ENCODE data around the gene ADAP1.

ADAP1 gene

DNA sequence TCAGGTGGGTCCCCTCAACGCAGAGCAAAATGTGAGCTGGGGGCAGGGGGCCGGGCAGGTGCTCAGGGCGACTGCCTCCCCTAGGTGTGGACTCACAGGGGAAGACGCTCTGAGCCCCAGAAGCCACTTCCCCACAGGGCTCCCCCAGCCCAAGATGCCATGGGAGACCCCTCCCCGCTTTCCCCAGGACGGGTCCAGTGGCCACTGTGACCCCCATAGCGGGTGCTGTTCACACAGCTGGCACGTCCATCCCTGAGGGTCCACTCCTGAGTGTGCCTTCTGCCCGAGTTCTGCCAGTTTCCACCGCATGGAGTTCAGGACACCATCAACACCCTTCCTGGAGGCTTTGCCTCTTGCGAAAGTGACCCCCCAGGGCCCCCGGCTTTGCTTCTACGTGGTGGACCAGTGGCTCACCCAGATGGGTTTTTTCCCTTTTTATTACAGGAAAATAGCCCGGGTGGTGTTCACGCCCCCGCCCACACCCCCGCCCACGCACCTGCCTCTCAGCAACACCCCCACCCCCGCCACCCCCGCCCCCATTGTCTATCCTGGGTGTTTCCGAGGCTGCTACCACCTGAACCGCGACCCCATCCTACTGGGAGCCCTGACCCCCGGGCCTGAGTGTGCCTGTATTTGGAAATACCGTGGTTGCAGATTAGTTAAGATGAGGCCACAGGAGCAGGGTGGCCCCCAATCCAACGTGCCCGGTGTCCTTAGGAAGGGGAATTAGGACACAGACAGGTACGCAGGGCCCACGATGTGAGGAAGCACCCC, 32.0 kb downstream of the ADAP1 start:
- no peak for DNase-seq (ENCODE audit: low read depth)

DNA sequence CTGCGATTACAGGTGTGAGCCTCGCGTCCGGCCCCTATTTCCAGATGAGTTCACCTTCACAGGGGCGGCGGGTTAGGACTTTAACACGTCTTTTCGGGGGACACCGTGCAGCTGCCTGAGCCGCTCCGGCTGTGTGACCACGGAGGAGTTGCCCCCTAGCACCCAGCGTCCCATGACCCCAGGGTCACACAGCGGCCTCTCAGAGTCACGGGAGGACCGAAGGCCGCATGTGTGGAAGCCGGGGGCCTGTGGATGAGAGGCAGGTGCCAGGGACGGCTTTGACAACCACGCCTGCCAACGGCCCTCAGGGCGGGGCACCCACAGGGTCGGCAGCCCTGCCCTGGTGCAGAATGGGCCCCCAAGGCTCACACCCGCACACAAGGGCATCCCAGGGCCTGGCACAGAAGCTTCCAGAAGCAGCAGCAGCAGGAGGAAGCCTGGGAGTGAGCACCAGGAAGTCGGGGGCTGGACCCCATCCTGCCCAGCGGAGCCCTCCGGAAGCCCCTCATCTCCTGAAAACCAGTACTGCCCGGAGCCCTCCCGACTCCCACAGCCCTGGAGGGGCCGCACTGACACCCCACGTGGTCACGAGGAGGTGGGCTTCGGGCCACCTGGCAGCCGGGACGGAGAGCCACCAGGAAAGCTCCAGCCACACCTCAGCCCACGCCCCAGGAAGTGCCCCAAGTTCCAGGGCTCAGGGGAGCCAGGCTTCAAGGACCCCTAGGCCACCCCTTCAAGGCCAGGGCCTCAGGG, 32.7 kb downstream of the ADAP1 start:
- no peak for DNase-seq (ENCODE audit: low read depth)

DNA sequence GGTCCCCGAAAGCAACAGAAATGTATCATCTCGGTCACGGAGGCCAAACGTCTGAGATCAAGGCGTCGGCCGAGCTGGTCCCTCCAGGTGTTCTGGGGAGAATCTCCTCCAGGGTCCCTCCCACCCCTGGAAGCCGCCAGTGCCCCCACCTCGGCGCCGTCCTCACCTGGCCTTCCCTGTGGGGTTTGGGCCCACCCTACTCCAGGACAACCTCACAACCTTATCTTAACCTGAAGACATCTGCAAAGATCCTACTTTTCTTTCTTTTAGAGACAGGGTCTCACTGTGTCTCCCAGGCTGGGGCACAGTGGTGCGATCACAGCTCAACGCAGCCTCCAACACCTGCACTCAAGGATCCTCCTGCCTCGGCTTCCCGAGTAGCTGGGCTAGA, 33.4 kb downstream of the ADAP1 start:
- DNase-seq (ENCODE audit: low read depth): no peak

DNA sequence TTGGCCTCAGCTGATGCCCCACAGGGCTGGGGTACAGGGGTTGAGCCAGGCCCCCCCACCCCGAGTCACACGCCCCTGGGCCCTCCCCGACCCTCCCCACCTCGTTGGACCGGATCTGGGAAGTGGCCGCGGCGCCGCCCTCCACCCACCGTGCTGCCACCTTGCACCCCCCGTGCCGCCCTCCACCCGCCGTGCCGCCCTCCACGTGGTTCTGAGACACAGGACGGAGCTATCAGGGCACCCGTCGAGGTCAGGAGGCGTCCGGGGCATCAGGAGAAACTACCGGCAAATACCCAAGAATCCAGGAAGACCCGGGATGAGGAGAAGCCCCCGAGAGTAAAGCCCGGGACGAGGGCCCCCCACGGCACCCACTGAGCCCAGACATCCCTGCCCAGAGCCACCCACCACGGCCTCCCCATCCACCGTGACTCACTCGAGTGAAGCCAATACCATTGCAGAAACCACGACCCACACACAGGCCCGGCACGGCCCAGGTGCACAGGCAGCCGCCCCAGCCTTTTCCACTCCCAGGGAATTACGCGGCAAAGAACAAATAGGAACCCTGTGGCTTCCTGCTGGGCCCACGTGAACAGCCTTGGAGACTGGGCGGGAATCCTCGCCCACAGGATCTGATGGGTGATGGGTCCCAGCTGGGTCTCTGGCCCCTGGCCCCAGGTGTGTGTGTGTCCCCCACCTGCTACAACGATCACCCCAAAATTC, 34.0 kb downstream of the ADAP1 start:
- DNase-seq (ENCODE audit: low read depth): no peak

DNA sequence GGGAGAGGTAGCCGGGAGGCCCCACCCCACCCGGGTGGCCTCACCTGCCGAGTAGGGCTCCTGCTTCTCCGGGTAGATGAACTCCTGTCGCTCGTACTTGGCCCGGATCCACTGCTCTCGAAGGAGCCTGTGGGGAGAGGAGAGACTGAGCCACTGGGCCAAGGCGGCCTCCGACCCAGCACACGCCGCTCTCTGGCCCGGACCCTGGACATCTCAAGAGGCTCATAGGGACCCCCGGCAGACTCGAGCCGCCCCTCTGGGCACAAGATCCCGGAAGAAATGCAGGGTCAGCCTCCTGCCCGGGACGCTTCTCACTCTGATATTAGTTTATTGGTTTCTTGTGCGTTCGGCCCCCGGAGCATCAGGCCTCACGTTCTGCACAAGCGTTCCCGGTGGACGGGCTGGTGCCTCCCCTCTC, 34.5 kb downstream of the ADAP1 start:
- no peak for DNase-seq (ENCODE audit: low read depth)

DNA sequence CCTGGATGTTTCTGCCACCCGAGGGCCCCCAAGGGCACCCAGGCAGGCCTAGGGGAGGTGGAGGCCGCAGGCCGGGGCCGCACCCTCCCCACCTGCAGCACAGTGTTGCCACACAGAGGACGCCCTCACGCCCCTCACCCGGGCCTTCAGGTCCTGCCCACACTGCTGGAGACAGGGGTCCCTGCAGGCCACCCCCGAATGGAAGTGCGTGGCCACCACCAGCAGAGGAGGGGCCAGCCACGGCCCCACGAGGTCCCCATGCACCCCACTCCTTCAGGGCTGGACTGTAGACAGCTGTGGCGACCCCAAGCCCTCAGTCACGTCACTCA, 35.4 kb downstream of the ADAP1 start:
- DNase-seq (ENCODE audit: low read depth): no peak

DNA sequence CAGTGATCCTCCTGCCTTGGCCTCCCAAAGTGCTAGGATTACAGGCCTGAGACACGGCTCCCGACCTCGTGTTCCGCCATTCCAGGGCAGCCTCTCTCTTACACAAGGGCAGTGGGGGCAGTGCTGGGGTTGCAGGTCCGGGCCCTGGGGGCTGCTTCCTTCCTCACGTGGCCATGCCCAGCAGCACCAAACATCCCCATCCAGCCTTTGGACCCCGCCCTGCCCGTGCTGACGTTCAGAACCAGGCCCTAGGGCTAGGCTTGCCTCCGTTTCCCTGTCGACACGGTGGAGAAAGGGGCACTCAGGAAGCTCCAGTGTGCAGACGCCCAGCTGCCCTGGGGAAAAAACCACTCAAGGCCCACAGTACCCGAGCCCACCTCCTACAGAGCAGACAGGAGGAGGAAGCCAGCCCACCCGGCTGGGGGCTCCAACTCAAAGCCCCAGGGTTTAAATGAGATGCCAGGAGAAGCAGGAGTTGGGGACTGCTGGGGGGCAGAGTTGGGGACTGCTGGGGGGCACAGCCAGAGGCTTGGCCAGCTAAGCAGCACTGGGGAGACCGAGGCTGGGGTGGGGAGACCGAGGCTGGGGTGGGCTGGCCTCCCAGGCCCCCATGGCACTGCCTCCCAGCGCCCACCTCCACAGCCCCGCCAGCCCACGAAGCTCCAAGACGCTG, 35.9 kb downstream of the ADAP1 start:
- no peak for DNase-seq (ENCODE audit: low read depth)

DNA sequence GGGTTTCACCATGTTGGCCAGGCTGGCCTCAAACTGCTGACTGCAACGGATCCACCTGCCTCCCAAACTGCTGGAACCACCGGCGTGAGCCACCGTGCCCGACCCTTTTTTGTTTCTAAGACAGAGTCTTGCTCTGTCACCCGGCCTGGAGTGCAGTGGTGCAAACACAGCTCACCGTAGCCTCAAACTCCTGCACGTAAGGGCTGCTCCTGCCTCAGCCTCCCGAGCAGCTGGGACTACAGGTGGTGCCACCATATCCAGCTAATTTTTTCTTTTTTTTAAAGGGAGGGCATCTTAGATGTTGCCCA, 36.4 kb downstream of the ADAP1 start:
- DNase-seq (ENCODE audit: low read depth): no peak

DNA sequence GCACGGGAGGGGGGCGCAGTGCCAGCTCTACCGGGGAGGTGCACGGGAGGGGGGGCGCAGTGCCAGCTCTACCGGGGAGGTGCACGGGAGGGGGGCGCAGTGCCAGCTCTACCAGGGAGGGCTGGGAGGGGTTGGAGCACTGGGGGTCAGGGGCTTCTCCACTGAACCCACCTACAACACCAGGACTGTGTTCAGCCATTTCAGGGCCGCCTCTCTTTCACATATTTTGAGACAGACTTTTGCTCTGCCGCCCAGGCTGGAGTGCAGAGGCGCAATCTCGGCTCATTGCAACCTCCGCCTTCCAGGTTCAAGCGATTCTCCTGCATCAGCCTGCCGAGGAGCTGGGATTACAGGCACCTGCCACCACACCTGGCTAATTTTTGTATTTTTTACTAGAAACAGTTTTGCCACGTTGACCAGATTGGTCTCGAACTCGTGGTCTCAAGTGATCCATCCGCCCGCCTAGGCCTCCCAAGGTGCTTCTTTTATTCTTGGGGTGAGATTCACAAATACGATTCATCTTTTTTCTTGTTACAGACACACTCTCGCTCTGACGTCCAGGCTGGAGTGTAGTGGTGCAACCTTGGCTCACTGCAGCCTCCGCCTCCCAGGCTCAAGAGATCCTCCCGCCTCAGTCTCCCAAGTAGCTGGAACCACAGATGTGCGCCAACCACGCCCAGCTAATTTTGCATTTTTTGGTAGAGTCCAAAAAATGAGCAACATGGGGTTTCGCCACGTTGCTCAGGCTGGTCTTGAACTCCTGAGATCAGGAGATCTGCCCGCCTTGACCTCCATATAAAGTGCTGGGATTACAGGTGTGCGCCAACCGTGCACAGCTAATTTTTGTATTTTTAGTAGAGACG, 37.0 kb downstream of the ADAP1 start:
- no peak for DNase-seq (ENCODE audit: low read depth)

DNA sequence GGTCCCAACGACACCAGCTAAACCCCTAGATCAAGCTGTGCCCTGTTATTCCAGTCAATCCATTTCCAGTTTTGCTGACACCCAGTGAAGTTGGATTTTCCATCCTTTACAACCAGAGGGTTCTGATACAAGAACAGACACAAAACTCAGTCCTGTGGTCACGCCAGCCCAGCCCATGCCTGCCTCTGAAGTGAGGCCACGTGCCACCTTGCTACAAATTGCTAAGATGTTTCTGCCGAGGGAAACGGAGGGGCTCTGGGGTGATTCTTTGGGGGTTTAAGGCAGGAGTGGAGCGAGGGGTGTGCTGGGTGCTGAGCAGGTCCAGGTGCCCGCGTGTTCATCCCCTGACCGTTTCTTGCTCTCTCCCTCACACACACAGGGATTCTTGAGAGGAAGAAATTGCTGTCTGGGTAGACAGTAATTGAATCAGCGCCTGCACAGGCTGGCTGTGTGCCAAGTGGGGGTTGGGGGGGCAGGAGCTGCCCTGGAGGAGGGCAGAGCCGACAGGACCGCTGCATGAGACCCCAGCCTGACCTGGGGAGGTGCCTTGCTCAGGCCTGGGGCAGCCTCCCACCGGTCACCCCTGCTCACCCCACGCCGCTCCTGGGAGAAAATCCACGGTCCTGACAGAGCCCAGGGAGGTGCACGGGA, 38.1 kb downstream of the ADAP1 start:
- no peak for DNase-seq (ENCODE audit: low read depth)

DNA sequence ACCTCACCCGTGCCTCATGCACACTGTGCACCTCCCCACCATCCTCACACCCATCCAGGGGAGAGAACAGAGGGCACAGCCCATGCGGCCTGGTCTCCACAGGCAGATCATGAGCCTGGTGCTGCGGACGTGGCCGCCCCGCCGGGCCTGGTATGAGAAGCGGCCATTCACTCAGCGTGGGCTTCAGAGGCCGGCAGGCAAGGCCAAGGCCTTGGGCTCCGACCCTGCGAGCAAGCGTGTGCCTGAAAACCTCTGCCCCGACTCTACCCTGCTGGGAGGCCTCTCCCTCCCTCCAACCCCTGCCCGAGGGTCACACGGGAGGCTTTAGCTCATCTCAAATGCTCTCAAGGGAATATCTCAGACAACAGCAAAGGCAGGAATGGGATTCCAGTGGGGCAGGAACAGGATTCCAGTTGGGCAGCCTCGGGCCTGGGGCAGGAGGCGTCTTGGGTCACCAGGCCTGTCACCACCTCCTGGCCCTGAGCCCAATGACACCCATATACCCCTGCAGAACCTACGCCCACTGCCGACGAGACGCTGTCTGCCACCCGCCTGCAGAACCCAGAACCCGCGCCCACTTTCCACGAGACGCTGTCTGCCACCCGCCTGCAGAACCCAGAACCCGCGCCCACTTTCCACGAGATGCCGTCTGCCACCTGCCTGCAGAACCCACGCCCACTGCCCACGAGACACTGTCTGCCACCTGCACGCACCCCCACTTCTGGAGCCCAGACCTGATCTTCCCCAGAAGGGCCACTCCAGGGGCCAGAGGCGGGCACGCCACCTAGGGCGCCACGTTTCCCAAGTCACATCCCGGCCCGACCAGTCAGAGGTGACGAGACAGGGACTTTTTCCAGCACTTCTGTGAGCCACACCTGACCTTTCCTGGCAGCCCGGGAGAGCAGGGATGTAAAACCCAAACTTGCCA, 38.9 kb downstream of the ADAP1 start:
- no peak for DNase-seq (ENCODE audit: low read depth)

DNA sequence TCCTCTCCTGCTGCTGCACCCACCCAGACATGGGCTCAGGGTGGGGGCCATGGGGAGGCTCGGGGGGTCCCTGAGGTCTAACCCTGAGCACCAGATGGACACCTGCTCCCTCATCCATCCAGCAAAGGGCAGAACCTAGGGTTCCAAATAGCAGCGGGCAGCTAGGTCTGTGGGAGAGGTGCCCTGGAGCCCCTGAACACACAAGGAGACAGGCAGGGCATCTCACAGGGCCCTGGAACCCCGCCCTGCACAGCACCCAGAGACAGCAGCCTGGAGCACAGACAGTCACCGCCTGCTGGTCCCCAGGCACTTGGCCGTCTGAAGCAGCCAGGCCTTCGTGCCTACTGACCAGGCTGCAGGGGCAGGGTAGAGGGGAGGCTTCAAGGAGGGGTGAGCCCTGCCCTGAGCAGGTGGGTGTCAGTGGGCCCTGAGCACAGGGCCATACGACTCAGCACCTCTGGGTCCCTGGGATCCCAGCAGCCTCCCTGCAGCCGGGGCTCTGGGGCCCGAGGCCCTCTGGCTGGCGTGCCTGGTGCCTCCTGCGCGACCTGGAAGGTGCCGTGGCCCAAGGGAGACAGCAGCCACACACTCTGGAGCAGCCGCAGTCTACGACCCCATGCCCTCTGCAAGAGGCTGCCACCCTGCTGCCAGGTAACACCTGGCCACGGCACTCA, 39.8 kb downstream of the ADAP1 start:
- no peak for DNase-seq (ENCODE audit: low read depth)

DNA sequence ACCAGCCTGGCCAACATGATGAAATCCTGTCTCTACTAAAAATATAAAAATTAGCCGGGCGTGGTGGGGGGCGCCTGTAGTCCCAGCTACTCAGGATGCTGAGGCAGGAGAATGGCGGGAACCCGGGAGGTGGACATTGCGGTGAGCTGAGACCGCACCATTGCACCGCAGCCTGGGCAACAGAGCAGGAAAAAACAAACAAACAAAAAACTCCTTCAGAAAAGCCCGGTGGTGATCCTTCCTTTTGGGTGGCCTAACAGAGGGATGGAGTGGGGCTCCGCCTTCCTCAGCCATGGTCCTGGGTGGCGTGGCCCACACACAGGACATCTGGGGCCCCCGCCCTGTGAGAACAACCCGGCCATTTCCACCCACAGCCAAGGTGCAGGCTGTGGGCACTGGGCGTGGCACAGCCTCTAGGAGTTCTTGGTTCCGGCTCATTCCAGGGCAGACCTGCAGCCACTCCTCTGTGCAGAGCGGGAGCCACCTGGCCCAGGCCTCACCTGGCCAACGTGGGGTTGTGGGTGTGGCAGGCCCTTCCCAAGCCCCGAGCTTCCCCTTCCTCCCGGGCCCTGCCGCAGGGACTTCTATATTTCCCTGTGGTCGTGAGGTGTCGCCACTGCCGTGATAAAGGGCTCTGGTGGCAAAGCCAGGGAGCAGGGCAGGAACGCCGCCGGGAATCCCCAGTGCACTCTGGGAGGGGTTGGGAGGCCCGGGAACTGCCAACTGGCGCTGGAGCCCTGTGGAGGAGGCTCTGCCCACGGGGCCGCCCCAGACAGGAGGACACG, 40.6 kb downstream of the ADAP1 start:
- DNase-seq (ENCODE audit: low read depth): no peak

DNA sequence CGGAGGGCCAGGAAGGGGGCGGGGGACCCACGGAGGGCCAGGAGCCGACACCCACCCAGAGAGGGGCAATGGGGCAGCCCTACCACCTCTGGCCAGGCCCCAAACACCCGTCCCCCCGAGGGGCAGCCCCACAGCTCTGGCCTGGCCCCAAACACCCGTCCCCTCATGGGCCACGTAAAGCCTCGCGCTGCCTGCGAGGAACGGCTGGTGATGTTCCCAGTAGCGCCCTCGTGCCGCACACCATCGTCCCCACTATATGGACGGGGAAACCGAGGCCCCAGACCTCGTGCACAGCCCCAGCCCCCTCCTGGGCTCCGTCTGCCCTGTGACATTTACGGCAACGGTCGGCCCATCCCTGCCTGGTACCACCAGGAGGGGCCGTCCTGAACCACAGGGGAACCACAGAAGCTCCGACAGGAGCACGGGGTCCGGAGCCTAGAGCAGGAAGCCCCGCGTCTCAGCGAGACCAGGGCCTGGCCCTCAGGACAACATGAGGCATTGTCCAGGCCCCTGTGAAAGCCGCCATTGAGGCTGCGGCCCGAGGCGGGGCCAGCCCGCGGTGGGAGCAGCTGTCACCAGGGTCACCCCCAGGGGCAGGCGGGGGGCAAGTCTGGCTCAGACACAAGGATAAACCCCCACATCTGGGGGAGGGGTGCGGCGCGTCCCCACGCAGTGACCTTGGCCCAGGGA, 42.5 kb downstream of the ADAP1 start:
- DNase-seq (ENCODE audit: low read depth): no peak

DNA sequence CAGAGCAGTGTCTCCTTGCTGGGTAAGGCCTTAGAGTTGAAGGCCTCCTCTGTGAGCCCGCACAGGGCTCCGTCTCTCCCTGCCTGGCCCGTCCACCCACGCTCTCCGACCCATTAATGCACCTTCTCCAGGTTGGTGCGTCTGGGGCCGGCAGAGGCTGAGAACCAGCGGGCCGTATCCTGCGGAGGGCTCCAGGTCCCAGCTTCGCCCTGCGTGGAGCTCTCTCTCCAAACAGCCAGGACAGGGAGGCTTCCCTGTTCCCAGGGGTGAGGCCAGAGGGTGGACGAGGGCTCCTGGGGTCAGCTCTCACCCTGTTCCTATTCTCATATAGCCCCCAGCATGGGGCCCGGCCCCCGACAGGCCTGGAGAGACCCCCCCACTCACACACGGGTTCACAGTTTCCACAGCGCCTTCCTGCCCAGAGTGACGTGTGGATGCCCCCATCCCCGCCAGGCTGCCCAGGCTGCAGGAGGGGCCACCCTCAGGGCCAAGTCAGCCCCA, 43.5 kb downstream of the ADAP1 start:
- DNase-seq (ENCODE audit: low read depth): no peak

DNA sequence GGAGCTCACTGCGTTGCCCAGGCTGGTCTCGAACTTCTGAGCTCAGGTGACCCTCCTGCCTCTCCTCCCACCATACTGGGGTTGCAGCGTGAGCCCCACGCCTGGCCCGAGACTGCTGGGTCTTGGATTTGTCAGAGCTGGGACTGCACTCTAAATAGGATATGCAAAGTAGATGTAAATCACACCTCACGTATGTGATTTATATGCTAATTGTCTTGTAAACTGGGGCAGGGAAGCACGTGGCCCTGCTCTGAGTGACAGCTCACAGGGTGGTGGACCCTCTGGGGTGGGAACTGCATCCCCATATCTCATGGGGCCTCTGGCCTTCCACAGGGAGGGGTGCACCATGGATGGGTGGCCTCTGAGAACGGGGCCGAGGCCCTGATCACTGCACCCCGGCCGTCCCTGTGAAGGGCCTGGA, 44.0 kb downstream of the ADAP1 start:
- DNase-seq (ENCODE audit: low read depth): no peak

DNA sequence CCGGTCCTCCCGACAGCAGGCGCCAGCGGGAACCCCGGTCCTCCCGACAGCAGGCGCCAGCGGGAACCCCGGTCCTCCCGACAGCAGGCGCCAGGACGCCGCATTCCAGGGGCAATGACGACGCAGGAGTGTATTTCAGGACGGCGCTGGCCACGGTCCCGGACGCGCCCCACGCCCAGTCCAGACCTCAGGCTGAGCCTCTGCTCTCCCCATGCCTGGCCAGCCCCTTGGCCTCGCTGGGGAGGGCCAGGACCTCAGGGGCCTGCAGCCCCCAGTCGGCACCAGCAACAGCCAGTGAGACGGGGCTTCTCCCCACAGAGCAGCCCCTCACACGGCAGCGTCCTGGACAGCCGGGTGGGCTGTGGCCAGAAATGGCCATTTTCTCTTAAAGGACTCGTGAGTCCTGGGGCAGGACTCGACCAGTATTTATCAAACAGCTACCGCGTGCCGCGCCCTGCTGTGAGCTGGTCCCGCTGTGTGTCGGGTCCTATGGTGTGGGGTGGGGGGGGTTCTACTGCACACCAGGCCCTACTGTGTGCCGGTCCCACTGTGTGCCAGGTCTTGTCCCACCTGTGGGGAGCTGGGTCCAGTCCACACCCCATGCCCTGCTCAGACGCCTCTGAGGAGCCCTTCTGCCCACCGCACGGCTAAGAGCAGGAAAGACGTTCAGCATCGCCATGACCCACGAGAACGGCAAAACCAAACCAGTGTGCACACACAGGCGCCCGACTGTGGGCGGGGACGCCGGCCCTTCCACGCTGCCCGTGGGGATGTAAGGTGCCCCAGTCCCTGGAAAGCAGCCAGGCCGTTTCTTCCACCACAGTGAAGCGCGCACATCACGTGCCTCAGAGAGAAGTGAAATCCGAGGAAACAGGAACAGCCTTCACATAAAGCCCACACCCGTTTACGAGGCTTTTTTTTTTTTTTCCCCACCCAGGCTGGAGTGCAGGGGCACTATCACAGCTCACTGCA, 44.8 kb downstream of the ADAP1 start:
- DNase-seq (ENCODE audit: low read depth): no peak
